ENCODE results near the gene CCDC18.

CCDC18 gene

DNA sequence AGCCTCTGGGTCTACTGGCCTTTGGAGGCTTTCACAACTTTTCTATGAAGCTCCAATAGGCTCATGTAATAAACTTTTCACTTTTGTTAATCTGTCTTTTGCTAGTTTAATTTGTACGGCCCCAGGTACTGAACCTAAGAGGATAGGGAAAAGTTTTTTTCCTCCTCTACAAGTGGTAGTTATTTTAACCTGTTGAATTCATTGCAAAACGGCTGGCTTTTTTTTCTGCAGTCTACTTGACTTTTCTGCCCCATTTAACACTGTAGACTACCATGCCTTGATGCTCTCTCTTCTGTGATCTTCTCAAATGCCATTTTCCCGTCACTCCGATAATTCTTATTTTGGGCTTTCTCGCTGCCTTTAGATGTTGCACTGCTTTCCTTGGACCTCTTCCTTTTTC lies 121.6 kb downstream of the CCDC18 start:
- TF ChIP-seq, protein P1, sequence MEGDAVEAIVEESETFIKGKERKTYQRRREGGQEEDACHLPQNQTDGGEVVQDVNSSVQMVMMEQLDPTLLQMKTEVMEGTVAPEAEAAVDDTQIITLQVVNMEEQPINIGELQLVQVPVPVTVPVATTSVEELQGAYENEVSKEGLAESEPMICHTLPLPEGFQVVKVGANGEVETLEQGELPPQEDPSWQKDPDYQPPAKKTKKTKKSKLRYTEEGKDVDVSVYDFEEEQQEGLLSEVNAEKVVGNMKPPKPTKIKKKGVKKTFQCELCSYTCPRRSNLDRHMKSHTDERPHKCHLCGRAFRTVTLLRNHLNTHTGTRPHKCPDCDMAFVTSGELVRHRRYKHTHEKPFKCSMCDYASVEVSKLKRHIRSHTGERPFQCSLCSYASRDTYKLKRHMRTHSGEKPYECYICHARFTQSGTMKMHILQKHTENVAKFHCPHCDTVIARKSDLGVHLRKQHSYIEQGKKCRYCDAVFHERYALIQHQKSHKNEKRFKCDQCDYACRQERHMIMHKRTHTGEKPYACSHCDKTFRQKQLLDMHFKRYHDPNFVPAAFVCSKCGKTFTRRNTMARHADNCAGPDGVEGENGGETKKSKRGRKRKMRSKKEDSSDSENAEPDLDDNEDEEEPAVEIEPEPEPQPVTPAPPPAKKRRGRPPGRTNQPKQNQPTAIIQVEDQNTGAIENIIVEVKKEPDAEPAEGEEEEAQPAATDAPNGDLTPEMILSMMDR (IDR thresholded peaks at IDR 0.05; ENCODE audit: low read depth, low read length): no peak

GRCh38 chr1:93304716-93305138 lies 124.2 kb downstream of the CCDC18 start:
- TF ChIP-seq, protein P1 (IDR thresholded peaks at IDR 0.05; ENCODE audit: low read depth, low read length): peak; percentile 82
- peak; percentile 44 for DNase-seq (ENCODE audit: extremely low read depth, low read depth)

More for the DNA sequence above, 121.6 kb downstream of the CCDC18 start:
- no peak for DNase-seq (ENCODE audit: extremely low read depth, low read depth)

DNA sequence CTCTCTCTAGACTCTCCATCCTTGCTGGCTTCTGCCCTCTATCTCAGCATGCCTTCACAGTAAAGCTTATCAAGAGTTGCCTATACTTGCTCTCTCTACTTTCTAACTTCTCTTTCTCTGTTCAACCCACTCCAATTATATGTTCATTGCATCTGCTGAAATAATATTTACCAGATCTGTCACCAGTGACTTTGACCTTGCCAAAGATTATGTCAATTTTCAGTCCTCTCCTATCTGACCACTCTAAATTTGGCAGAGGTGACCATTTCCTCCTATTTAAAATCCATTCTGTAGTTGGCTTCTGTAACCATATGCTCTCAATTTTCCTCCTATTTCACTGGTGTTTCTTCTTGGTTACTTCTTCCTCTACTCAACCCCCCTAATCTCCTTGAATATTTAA lies 126.4 kb downstream of the CCDC18 start:
- no peak for DNase-seq (ENCODE audit: extremely low read depth, low read depth)
- TF ChIP-seq, protein P1 (IDR thresholded peaks at IDR 0.05; ENCODE audit: low read depth, low read length): no peak

DNA sequence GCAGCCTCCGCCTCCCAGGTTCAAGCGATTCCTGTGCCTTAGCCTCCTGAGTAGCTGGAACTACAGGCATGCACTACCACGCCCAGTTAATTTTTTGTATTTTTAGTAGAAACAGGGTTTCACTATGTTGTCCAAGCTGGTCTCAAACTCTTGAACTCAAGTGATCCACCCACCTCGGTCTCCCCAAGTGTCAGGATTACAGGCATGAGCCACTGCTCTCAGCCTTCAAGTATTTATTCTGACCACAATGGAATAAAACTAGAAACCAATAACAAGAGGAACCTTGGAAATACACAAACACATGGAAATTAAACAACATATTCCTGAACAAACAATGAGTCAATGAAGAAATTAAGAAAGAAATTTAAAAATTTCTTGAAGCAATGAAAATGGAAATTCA lies 132.5 kb downstream of the CCDC18 start:
- TF ChIP-seq, protein P1 (IDR thresholded peaks at IDR 0.05; ENCODE audit: low read depth, low read length): no peak
- DNase-seq (ENCODE audit: extremely low read depth, low read depth): no peak

- no peak for DNase-seq (ENCODE audit: extremely low read depth, low read depth)
- TF ChIP-seq, protein P1 (IDR thresholded peaks at IDR 0.05; ENCODE audit: low read depth, low read length): no peak
Measured at GRCh38 chr1:93317207-93317606, 136.7 kb downstream of the CCDC18 start.

DNA sequence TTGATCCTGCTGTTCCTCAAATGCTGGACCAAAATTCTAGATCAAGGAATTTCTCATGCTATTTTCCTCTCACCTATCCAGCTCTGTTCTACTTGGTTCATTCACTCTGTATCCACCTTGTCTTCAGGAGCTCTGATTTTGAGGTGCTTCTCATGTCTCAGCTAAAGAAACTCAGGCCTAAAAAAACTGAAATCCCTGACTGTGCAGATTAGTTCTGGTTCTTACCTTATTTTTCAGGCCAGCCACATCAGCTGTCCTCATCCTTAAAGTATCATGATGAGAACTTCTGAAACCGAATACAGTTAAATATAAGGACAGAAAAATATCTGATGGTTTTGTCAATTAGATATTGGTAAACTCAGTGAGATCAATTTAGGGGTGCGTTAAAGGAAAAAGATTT lies 137.4 kb downstream of the CCDC18 start:
- DNase-seq (ENCODE audit: extremely low read depth, low read depth): no peak
- TF ChIP-seq, protein P1 (IDR thresholded peaks at IDR 0.05; ENCODE audit: low read depth, low read length): no peak

DNA sequence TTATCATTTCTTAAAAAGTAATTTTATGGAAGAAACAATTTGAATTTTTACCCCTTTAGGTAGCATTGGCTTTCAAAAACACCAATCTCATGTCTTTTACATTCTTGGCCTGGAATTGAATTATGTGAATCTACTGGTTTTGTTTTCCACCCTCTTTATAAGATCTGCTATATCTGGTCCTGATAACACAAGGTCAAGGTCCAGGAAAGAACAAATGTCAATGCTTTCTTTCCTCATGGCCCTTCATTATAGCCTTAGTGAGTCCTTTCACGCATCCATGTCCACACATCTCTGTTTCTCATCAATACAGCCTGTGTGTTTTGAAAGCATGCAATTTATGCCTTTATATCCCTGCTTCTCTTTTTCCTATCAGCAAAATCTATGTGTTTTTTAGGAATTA lies 141.2 kb downstream of the CCDC18 start:
- no peak for DNase-seq (ENCODE audit: extremely low read depth, low read depth)
- TF ChIP-seq, protein P1 (IDR thresholded peaks at IDR 0.05; ENCODE audit: low read depth, low read length): no peak

Data from AG09319 (cell line).